Thoracic aorta endothelial cell (primary cell): ENCODE results near the gene KIF21B. TPM values are rescaled to one million over a fixed set of nuclear protein-coding genes. Genes with fewer than 3 reads are reported as not detected.

Experiments
- small RNA-seq: library from RNA; depleted of rRNA; stranded (forward); fragments of <200 nt; gene quantifications from one replicate; pipeline ENCODE3, GENCODE V24; 2012
- total RNA-seq: library from RNA; depleted of rRNA; stranded (reverse); fragments of >200 nt; gene quantifications from 2 replicates; pipeline ENCODE4 v1.2.3, GENCODE V29; 2012

KIF21B gene
- 2.7 TPM in 2 replicates for total RNA-seq

GRCh38 chr1:201023517-201023902, at the start of gene KIF21B:
KIF21B (minus strand) TSS chr1:201023714; CDS start chr1:201023383, 331 bp downstream.

Small RNA genes within 50 kb of the gene (small RNA-seq; reads per million reads assigned to genes)
- gene RNU6-704P, result not detected

Other genes starting within 250 kb of the KIF21B start
- not detected in 2 replicates for gene GPR25, start 150.7 kb downstream of the KIF21B start, total RNA-seq
- gene INAVA, start 128.8 kb downstream of the KIF21B start, total RNA-seq, result under 0.01 TPM in 1 of 2 replicates, not detected in the other
- gene CACNA1S, start 88.7 kb upstream of the KIF21B start, total RNA-seq, result not detected in 2 replicates
- gene ASCL5, start 103.5 kb upstream of the KIF21B start, total RNA-seq, result not detected in 2 replicates
- 19.1 and 27.7 TPM in 2 replicates for gene TMEM9, start 130.8 kb upstream of the KIF21B start, total RNA-seq
- not detected in 2 replicates for gene IGFN1, start 167.1 kb upstream of the KIF21B start, total RNA-seq